Astrocyte (in vitro differentiated cells and primary cell): ENCODE measurements around the gene MCM3AP. TPM values are rescaled to one million over a fixed set of nuclear protein-coding genes. Genes with fewer than 3 reads are reported as not detected.
"Not testable (repeated sequence)": the region's sequence is repeated elsewhere in the genome, so short reads cannot be mapped to it uniquely, and the experiment has no call there.

Experiments
- DNase-seq: peaks from one replicate; pipeline ENCODE4 v3.0.0-alpha.2; 2010; ENCODE audit warnings: low read depth
- FAIRE-seq: peaks from 2 replicates; lab custom pipeline; 2011; peaks lifted over from hg19 to GRCh38; lab: Jason Lieb, UNC
- H2AFZ ChIP-seq: 2 replicates; pipeline ENCODE4 v1.6.0; 2012; ENCODE audit warnings: low read depth, low read length, inconsistent platforms
- H3K27ac ChIP-seq: 2 replicates; pipeline ENCODE4 v1.5.1; 2011; ENCODE audit warnings: low read depth, low read length, inconsistent platforms
- H3K27me3 ChIP-seq: 2 replicates; pipeline ENCODE4 v1.6.0; 2011; ENCODE audit warnings: low read length, inconsistent platforms; ENCODE audit not compliant: insufficient read depth
- H3K36me3 ChIP-seq: 2 replicates; pipeline ENCODE4 v1.5.1; 2011; ENCODE audit warnings: low read length, inconsistent platforms; ENCODE audit not compliant: insufficient read depth
- H3K4me1 ChIP-seq: 2 replicates; pipeline ENCODE4 v1.5.1; 2011; ENCODE audit warnings: low read length, inconsistent platforms; ENCODE audit not compliant: insufficient read depth
- H3K4me2 ChIP-seq: 2 replicates; pipeline ENCODE4 v1.6.0; 2012; ENCODE audit warnings: low read length, inconsistent platforms
- H3K4me3 ChIP-seq: 2 replicates; pipeline ENCODE4 v1.5.1; 2011; ENCODE audit warnings: low read depth, mild to moderate bottlenecking, low read length, inconsistent platforms; ENCODE audit not compliant: insufficient read depth
- H3K79me2 ChIP-seq: 2 replicates; pipeline ENCODE4 v1.6.0; 2012; ENCODE audit warnings: mild to moderate bottlenecking, low read length, inconsistent platforms; ENCODE audit not compliant: insufficient read depth
- H3K9ac ChIP-seq: 2 replicates; pipeline ENCODE4 v1.6.0; 2012; ENCODE audit warnings: mild to moderate bottlenecking, low read length, inconsistent platforms
- H3K9me3 ChIP-seq: 2 replicates; pipeline ENCODE4 v1.5.1; 2012; ENCODE audit warnings: low read depth, mild to moderate bottlenecking, low read length, inconsistent platforms; ENCODE audit not compliant: insufficient read depth
- H4K20me1 ChIP-seq: 2 replicates; pipeline ENCODE4 v1.6.0; 2012; ENCODE audit warnings: low read length, inconsistent platforms; ENCODE audit not compliant: insufficient read depth
- H3K27ac Mint-ChIP-seq: one replicate; pipeline ENCODE4 v1.8.0; 2021; ENCODE audit warnings: mild to moderate bottlenecking, mixed read lengths; ENCODE audit not compliant: unreplicated experiment
- H3K27me3 Mint-ChIP-seq: one replicate; pipeline ENCODE4 v1.8.0; 2021; ENCODE audit warnings: low read depth, mixed read lengths; ENCODE audit not compliant: unreplicated experiment
- H3K36me3 Mint-ChIP-seq: one replicate; pipeline ENCODE4 v1.8.0; 2021; ENCODE audit warnings: low read depth, mixed read lengths; ENCODE audit not compliant: unreplicated experiment
- H3K4me1 Mint-ChIP-seq: one replicate; pipeline ENCODE4 v1.8.0; 2021; ENCODE audit warnings: low read depth, mixed read lengths; ENCODE audit not compliant: unreplicated experiment
- H3K4me3 Mint-ChIP-seq: one replicate; pipeline ENCODE4 v1.8.0; 2021; ENCODE audit warnings: mild to moderate bottlenecking, moderate library complexity, mixed read lengths; ENCODE audit not compliant: unreplicated experiment
- H3K9me3 Mint-ChIP-seq: one replicate; pipeline ENCODE4 v1.8.0; 2021; ENCODE audit warnings: mild to moderate bottlenecking, mixed read lengths; ENCODE audit not compliant: unreplicated experiment
- CTCF ChIP-seq: IDR thresholded peaks from 2 replicates; pipeline ENCODE4 v1.5.1; 2011; ENCODE audit warnings: low read depth, mild to moderate bottlenecking, inconsistent platforms, low read length, moderate library complexity; ENCODE audit not compliant: insufficient read depth
- EZH2 ChIP-seq: IDR thresholded peaks from 2 replicates; pipeline ENCODE4 v1.6.1; 2012; ENCODE audit warnings: mild to moderate bottlenecking, low read length, inconsistent platforms; ENCODE audit not compliant: insufficient read depth
- total RNA-seq: library from RNA; stranded (reverse); gene quantifications from 2 replicates; pipeline ENCODE4 v1.2.1, GENCODE V29; 2021

The MCM3AP gene
- total RNA-seq, 1 donor from 2014 or later: 84.2 TPM

GRCh38 chr21:46227811-46228344 is 57.5 kb downstream of the MCM3AP start:
- peaks cover 28% of the 10 kb centered on the region for H3K4me1 Mint-ChIP-seq
- Histone ChIP-seq H3K9me3 (no peaks in the 10 kb centered on the region), H3K4me1 (peaks cover 22% of the 10 kb centered on the region), H3K4me2 (peak overlapping the region; percentile 92), H2AFZ (peak overlapping the region; percentile 68), H4K20me1 (peaks cover 41% of the 10 kb centered on the region), H3K27ac (peak overlapping the region; percentile 69), H3K9ac (peak overlapping the region; percentile 84), H3K36me3 (peaks cover 8% of the 10 kb centered on the region), H3K79me2 (peaks cover 44% of the 10 kb centered on the region), H3K27me3 (no peaks in the 10 kb centered on the region), H3K4me3 (peak overlapping the region; percentile 89)
- H3K4me3 Mint-ChIP-seq: peak overlapping the region; percentile 88
- no peak overlapping the region for H3K27ac Mint-ChIP-seq
- H3K36me3 Mint-ChIP-seq: peaks cover 11% of the 10 kb centered on the region
- no peak for TF ChIP-seq EZH2
- TF ChIP-seq CTCF: no peak
- H3K9me3 Mint-ChIP-seq: no peaks in the 10 kb centered on the region
- no peak for DNase-seq
- no peaks in the 10 kb centered on the region for H3K27me3 Mint-ChIP-seq
- FAIRE-seq: no peak

- Histone ChIP-seq H3K9me3 (no peaks in the 10 kb centered on the region), H3K4me2 (peak overlapping the region; percentile 92), H4K20me1 (peaks cover 49% of the 10 kb centered on the region), H3K79me2 (peaks cover 52% of the 10 kb centered on the region), H3K9ac (peak overlapping the region; percentile 84), H3K36me3 (peaks cover 5% of the 10 kb centered on the region), H2AFZ (no peak overlapping the region), H3K27me3 (no peaks in the 10 kb centered on the region), H3K4me1 (peaks cover 22% of the 10 kb centered on the region), H3K27ac (no peak overlapping the region), H3K4me3 (peak overlapping the region; percentile 89)
- FAIRE-seq (no peak), DNase-seq (peak; percentile 35)
- Mint-ChIP-seq H3K4me1 (peaks cover 28% of the 10 kb centered on the region), H3K9me3 (no peaks in the 10 kb centered on the region), H3K36me3 (peaks cover 12% of the 10 kb centered on the region), H3K27me3 (no peaks in the 10 kb centered on the region), H3K27ac (peak overlapping the region; percentile 85), H3K4me3 (peak overlapping the region; percentile 88)
- TF ChIP-seq EZH2 (no peak), CTCF (no peak)
Observed at GRCh38 chr21:46226920-46227599, 58.4 kb downstream of the MCM3AP start.

GRCh38 chr21:46226146-46226545 is 59.3 kb downstream of the MCM3AP start:
- H3K4me2 ChIP-seq: peak overlapping the region; percentile 92
- H3K9me3 ChIP-seq: no peaks in the 10 kb centered on the region
- H3K9me3 Mint-ChIP-seq: no peaks in the 10 kb centered on the region
- DNase-seq (no peak), FAIRE-seq (no peak)
- H3K79me2 ChIP-seq: peaks cover 56% of the 10 kb centered on the region
- H3K4me1 ChIP-seq: peaks cover 22% of the 10 kb centered on the region
- H3K9ac ChIP-seq: no peak overlapping the region
- H2AFZ ChIP-seq: no peak overlapping the region
- peak overlapping the region; percentile 88 for H3K4me3 Mint-ChIP-seq
- H3K27ac Mint-ChIP-seq: no peak overlapping the region
- H4K20me1 ChIP-seq: peaks cover 58% of the 10 kb centered on the region
- H3K4me3 ChIP-seq: no peak overlapping the region
- TF ChIP-seq CTCF (no peak), EZH2 (no peak)
- H3K36me3 ChIP-seq: no peaks in the 10 kb centered on the region
- no peaks in the 10 kb centered on the region for H3K27me3 Mint-ChIP-seq
- peaks cover 28% of the 10 kb centered on the region for H3K4me1 Mint-ChIP-seq
- peaks cover 14% of the 10 kb centered on the region for H3K36me3 Mint-ChIP-seq
- no peaks in the 10 kb centered on the region for H3K27me3 ChIP-seq
- H3K27ac ChIP-seq: no peak overlapping the region

DNA sequence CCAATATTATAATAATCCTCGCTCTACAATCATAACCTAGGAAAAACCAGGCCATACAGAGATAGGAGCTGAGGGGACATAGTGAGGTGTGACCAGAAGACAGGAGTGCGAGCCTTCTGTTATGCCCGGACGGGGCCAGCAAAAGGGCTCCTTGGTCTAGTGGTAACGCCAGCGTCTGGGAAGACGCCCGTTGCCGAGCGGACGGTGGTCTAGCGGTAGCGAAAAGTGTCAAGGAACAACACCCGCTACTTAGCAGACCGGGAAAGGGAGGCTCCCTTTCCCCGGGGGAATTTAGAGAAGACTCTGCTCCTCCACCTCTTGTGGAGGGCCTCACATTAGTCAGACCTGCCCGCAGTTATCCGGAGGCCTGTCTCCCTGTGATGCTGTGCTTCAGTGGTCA is 61.8 kb downstream of the MCM3AP start:
- not testable (repeated sequence) for H2AFZ ChIP-seq, DNase-seq, FAIRE-seq, H3K27me3 ChIP-seq, H3K27ac Mint-ChIP-seq, H3K9me3 Mint-ChIP-seq, H3K4me3 Mint-ChIP-seq, H3K27ac ChIP-seq, H3K9ac ChIP-seq, H3K4me3 ChIP-seq, H3K4me2 ChIP-seq, H3K36me3 ChIP-seq, H3K27me3 Mint-ChIP-seq, H3K9me3 ChIP-seq
- H3K4me1 Mint-ChIP-seq: peaks cover 20% of the 10 kb centered on the region
- peaks cover 80% of the 10 kb centered on the region for H4K20me1 ChIP-seq
- H3K79me2 ChIP-seq: peaks cover 60% of the 10 kb centered on the region
- peaks cover 18% of the 10 kb centered on the region for H3K36me3 Mint-ChIP-seq
- peaks cover 16% of the 10 kb centered on the region for H3K4me1 ChIP-seq
